HepG2 (cell line): Measurements from ENCODE around the gene WWC2. TPM values are rescaled to one million over a fixed set of nuclear protein-coding genes. Genes with fewer than 3 reads are reported as not detected.

Experiments
- CHD2 ChIP-seq: IDR thresholded peaks from 2 replicates; pipeline ENCODE4 v1.6.1; 2011; ENCODE audit warnings: low read depth, low read length, improper control_type of control experiment
- GTF2F1 ChIP-seq: fragments of 150-350 bp; IDR thresholded peaks from 2 replicates; pipeline ENCODE4 v1.6.1; 2014; ENCODE audit warnings: low read length
- IRX3 ChIP-seq: sonication (generic); formaldehyde crosslinking; IDR thresholded peaks from 2 replicates; pipeline ENCODE4 v1.8.1; 2023; ENCODE audit warnings: mild to moderate bottlenecking, low read depth, missing genetic modification reagents, borderline replicate concordance
- JDP2 ChIP-seq: sonication (generic); formaldehyde crosslinking; IDR thresholded peaks from 2 replicates; pipeline ENCODE4 v1.8.1; 2022; ENCODE audit warnings: missing genetic modification reagents, borderline replicate concordance
- KAT2B ChIP-seq: fragments of 150-350 bp; IDR thresholded peaks from 2 replicates; pipeline ENCODE4 v1.6.1; 2014; ENCODE audit warnings: low read depth, low read length, borderline replicate concordance
- NAIF1 ChIP-seq: sonication (generic); formaldehyde crosslinking; IDR thresholded peaks from 2 replicates; pipeline ENCODE4 v1.5.0; 2020; ENCODE audit warnings: mild to moderate bottlenecking, missing genetic modification reagents, borderline replicate concordance
- NCOR1 ChIP-seq: fragments of 200-600 bp; sonication (generic); IDR thresholded peaks from 2 replicates; pipeline ENCODE4 v1.7.0; 2017; ENCODE audit warnings: antibody characterized with exemption, low read length, borderline replicate concordance
- PAX8 ChIP-seq: sonication (generic); formaldehyde crosslinking; IDR thresholded peaks from 2 replicates; pipeline ENCODE4 v1.8.0; 2022; ENCODE audit warnings: mild to moderate bottlenecking, missing genetic modification reagents, borderline replicate concordance
- PTBP1 ChIP-seq: fragments of 200-400 bp; formaldehyde crosslinking; IDR thresholded peaks from 2 replicates; pipeline ENCODE4 v1.6.1; 2018; ENCODE audit warnings: low read length, low read depth; ENCODE audit not compliant: poor library complexity, severe bottlenecking
- RARA ChIP-seq: IDR thresholded peaks from 2 replicates; pipeline ENCODE4 v1.6.1; 2016; ENCODE audit warnings: missing genetic modification reagents, missing compliant biosample characterization
- RARG ChIP-seq: sonication (generic); formaldehyde crosslinking; IDR thresholded peaks from 2 replicates; pipeline ENCODE4 v1.4.0; 2020; ENCODE audit warnings: low read depth, mild to moderate bottlenecking, missing genetic modification reagents
- SKI ChIP-seq: fragments of 450-650 bp; IDR thresholded peaks from one replicate; pipeline ENCODE4 v1.6.1; 2018; ENCODE audit warnings: mild to moderate bottlenecking; ENCODE audit not compliant: partially characterized antibody
- TARDBP ChIP-seq: sonication (generic); formaldehyde crosslinking; IDR thresholded peaks from 2 replicates; pipeline ENCODE4 v1.8.0; 2022; ENCODE audit warnings: mild to moderate bottlenecking, missing genetic modification reagents
- TBL1XR1 ChIP-seq: fragments of 150-350 bp; IDR thresholded peaks from 2 replicates; pipeline ENCODE4 v1.6.1; 2014; ENCODE audit warnings: borderline replicate concordance, low read length; ENCODE audit not compliant: partially characterized antibody
- ZFP1 ChIP-seq: IDR thresholded peaks from 2 replicates; pipeline ENCODE4 v1.6.1; 2016
- ZNF3 ChIP-seq: IDR thresholded peaks from 2 replicates; pipeline ENCODE4 v1.7.0; 2017; ENCODE audit warnings: inconsistent platforms
- ZNF546 ChIP-seq: sonication (generic); formaldehyde crosslinking; conservative IDR thresholded peaks from 2 replicates; pipeline ENCODE4 v1.8.1; 2023; ENCODE audit warnings: mild to moderate bottlenecking, missing genetic modification reagents
- ZNF879 ChIP-seq: sonication (generic); formaldehyde crosslinking; IDR thresholded peaks from 2 replicates; pipeline ENCODE4 v1.8.1; 2023; ENCODE audit warnings: missing genetic modification reagents
- polyA plus RNA-seq, 8 experiments: library from polyadenylated mRNA; depleted of rRNA in 3 of 8; stranded (reverse) in 7 of 8; unstranded in 1 of 8; fragments of >200 nt; fragmentation: Illumina TruSeq in 4 of 8; extraction: Trizol in 4 of 8; gene quantifications; 2 replicates each; pipeline versions ENCODE4 v1.2.1 to v1.2.3, GENCODE V29; 2011 to 2016; ENCODE audit warnings: low read depth in 4 of 8, missing spikeins in 1 of 8, mixed read lengths in 1 of 8; ENCODE audit not compliant: insufficient read depth in 1 of 8
- total RNA-seq, 5 experiments: library from RNA; depleted of rRNA; stranded (reverse); fragments of >200 nt; fragmentation: Illumina TruSeq; extraction: Trizol; gene quantifications; 2 replicates each; pipeline ENCODE4 v1.2.3, GENCODE V29; 2016; ENCODE audit warnings: low read depth in 1 of 5
- TF ChIP-seq, protein P1 (sequence below): sonication (generic); formaldehyde crosslinking; IDR thresholded peaks from 2 replicates; pipeline ENCODE4 v1.8.1; 2022; ENCODE audit warnings: low read depth, mild to moderate bottlenecking, missing genetic modification reagents
- TF ChIP-seq, protein P2 (sequence below), 2 experiments: sonication (generic) in 1 of 2; formaldehyde crosslinking in 1 of 2; IDR thresholded peaks; 2 replicates each; pipeline versions ENCODE4 v1.4.0 to v1.6.1; 2018 to 2020; ENCODE audit warnings: missing genetic modification reagents in 2 of 2, borderline replicate concordance in 1 of 2, low read depth in 1 of 2, mild to moderate bottlenecking in 1 of 2, missing biosample characterization in 1 of 2
- TF ChIP-seq, protein P3 (sequence below): IDR thresholded peaks from 2 replicates; pipeline ENCODE4 v1.4.0; 2020; ENCODE audit warnings: mild to moderate bottlenecking, missing genetic modification reagents

WWC2 gene
- total and polyA plus RNA-seq, 2 of the 13 experiments (the other 11 are each of a cell fraction or from before 2014, with no cell fraction given), result 40.0 to 50.1 TPM

DNA sequence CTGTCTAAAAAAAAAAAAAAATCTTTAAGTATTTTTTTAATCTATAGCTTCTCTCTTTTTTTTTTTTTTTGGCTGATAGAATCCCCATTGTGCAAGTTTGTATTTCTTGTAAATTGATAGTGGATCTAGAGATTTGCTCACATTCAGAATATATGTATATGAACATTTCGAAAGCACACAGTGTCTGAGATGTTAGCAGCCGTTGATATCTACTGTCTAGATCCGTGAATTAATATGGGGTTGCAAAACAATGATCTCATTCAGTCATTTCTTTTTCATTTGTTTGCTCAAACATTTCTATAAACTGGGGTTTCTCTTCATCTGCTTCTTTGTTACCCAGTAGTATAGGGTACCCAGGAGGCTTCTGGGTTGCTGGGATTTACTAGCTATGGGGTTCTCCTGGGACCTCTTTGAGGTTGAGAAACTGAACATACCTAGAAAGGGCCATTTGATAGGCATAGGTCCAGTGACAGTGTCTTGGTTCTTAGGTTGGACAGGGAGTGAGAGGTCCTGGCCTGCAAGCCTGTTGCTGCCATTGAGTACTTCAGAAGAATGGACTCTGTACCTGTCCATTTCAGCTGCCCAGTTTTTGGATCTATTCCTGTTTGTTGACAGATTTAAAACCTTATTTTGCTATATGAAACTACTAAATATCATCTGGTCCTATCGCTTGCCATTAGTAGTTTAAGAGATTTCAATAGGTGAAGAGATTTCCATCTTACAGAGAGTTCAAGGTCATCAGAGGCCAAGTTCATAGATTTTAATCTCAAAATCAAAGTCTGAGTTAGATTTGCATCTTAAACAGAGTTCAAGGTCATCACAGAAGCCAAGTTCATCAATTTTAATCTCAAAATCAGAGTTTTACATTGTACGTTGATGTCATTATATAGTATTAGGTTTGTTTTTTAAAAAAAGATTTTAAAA lies 50.8 kb downstream of the WWC2 start (continued):
- TF ChIP-seq TBL1XR1 (peak; percentile 71), PAX8 (CRISPR knock-in tag) (no peak), NAIF1 (CRISPR knock-in tag) (no peak), ZNF3 (CRISPR knock-in tag) (peak; percentile 89), SKI (peak; percentile 89), IRX3 (CRISPR knock-in tag) (no peak), JDP2 (no peak), CHD2 (no peak), ZNF879 (CRISPR knock-in tag) (no peak), NCOR1 (peak; percentile 94; the same call in 1 of the 2 replicates), GTF2F1 (no peak), KAT2B (no peak), TARDBP (no peak), RARA (CRISPR knock-in tag) (peak; percentile 22; the same call in 1 of the 2 replicates), RARG (no peak), PTBP1 (no peak), ZNF546 (CRISPR knock-in tag) (no peak), ZFP1 (CRISPR knock-in tag) (no peak)
- TF ChIP-seq, protein P1, sequence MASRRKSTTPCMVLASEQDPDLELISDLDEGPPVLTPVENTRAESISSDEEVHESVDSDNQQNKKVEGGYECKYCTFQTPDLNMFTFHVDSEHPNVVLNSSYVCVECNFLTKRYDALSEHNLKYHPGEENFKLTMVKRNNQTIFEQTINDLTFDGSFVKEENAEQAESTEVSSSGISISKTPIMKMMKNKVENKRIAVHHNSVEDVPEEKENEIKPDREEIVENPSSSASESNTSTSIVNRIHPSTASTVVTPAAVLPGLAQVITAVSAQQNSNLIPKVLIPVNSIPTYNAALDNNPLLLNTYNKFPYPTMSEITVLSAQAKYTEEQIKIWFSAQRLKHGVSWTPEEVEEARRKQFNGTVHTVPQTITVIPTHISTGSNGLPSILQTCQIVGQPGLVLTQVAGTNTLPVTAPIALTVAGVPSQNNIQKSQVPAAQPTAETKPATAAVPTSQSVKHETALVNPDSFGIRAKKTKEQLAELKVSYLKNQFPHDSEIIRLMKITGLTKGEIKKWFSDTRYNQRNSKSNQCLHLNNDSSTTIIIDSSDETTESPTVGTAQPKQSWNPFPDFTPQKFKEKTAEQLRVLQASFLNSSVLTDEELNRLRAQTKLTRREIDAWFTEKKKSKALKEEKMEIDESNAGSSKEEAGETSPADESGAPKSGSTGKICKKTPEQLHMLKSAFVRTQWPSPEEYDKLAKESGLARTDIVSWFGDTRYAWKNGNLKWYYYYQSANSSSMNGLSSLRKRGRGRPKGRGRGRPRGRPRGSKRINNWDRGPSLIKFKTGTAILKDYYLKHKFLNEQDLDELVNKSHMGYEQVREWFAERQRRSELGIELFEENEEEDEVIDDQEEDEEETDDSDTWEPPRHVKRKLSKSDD, result no peak
- TF ChIP-seq, protein P2, sequence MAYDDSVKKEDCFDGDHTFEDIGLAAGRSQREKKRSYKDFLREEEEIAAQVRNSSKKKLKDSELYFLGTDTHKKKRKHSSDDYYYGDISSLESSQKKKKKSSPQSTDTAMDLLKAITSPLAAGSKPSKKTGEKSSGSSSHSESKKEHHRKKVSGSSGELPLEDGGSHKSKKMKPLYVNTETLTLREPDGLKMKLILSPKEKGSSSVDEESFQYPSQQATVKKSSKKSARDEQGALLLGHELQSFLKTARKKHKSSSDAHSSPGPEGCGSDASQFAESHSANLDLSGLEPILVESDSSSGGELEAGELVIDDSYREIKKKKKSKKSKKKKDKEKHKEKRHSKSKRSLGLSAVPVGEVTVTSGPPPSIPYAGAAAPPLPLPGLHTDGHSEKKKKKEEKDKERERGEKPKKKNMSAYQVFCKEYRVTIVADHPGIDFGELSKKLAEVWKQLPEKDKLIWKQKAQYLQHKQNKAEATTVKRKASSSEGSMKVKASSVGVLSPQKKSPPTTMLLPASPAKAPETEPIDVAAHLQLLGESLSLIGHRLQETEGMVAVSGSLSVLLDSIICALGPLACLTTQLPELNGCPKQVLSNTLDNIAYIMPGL (CRISPR knock-in tag; IDR thresholded peaks at IDR 0.05; ENCODE audit: borderline replicate concordance in 1 of 2, low read depth in 1 of 2), result no peak
- TF ChIP-seq, protein P3, sequence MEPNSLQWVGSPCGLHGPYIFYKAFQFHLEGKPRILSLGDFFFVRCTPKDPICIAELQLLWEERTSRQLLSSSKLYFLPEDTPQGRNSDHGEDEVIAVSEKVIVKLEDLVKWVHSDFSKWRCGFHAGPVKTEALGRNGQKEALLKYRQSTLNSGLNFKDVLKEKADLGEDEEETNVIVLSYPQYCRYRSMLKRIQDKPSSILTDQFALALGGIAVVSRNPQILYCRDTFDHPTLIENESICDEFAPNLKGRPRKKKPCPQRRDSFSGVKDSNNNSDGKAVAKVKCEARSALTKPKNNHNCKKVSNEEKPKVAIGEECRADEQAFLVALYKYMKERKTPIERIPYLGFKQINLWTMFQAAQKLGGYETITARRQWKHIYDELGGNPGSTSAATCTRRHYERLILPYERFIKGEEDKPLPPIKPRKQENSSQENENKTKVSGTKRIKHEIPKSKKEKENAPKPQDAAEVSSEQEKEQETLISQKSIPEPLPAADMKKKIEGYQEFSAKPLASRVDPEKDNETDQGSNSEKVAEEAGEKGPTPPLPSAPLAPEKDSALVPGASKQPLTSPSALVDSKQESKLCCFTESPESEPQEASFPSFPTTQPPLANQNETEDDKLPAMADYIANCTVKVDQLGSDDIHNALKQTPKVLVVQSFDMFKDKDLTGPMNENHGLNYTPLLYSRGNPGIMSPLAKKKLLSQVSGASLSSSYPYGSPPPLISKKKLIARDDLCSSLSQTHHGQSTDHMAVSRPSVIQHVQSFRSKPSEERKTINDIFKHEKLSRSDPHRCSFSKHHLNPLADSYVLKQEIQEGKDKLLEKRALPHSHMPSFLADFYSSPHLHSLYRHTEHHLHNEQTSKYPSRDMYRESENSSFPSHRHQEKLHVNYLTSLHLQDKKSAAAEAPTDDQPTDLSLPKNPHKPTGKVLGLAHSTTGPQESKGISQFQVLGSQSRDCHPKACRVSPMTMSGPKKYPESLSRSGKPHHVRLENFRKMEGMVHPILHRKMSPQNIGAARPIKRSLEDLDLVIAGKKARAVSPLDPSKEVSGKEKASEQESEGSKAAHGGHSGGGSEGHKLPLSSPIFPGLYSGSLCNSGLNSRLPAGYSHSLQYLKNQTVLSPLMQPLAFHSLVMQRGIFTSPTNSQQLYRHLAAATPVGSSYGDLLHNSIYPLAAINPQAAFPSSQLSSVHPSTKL (CRISPR knock-in tag), result 0 out of 2 replicates have a peak, but pooled peaks have one; percentile 10
